ENCODE measurements around the gene ANO10. TPM values are rescaled to one million over a fixed set of nuclear protein-coding genes. Genes with fewer than 3 reads are reported as not detected.

ANO10 gene
- polyA plus RNA-seq, 3 donors = 11.2 to 24.8 (median 21.6) TPM

- TF ChIP-seq CTCF (IDR thresholded peaks at IDR 0.05) = no peak
- H3K79me2 ChIP-seq (ENCODE audit: insufficient read depth, low read length) = no peaks in the 10 kb centered on the region
- peaks cover 2% of the 10 kb centered on the region for H3K4me1 Mint-ChIP-seq
- H3K9me3 Mint-ChIP-seq = no peaks in the 10 kb centered on the region
- intact Hi-C loops (cut with micrococcal nuclease) = no loop called here
- H3K27ac ChIP-seq (ENCODE audit: low read depth in 1 of 2, low read length in 2 of 2) = no peak overlapping the region
- WGBS (ENCODE audit: insufficient coverage) = no CpG with 5 or more reads among the region's 1 CpG
- no peak overlapping the region for H2AFZ ChIP-seq (ENCODE audit: insufficient read depth, low read depth, low read length, poor library complexity, severe bottlenecking)
- DNase-seq = no peak
- no peak overlapping the region for H3K4me3 ChIP-seq (replicated peaks in 1 of 3; ENCODE audit: low read depth in 2 of 3, low read length in 3 of 3)
- no peaks in the 10 kb centered on the region for H3K27me3 Mint-ChIP-seq (ENCODE audit: low read depth in 3 of 3)
- no peak overlapping the region for H3K4me2 ChIP-seq (replicated peaks; ENCODE audit: extremely low read depth, low read length, poor library complexity, severe bottlenecking)
- no peaks in the 10 kb centered on the region for H3K27me3 ChIP-seq (ENCODE audit: control insufficient read depth in 2 of 2, insufficient read depth in 2 of 2, low read length in 2 of 2)
- H3K36me3 Mint-ChIP-seq = peaks cover 2 to 4% of the 10 kb centered on the region in 2 donors
- H3K9me3 ChIP-seq (replicated peaks in 1 of 2; ENCODE audit: control insufficient read depth in 1 of 2, insufficient read depth in 1 of 2, low read length in 2 of 2) = no peaks in the 10 kb centered on the region
- H3K9ac ChIP-seq (ENCODE audit: insufficient read depth, low read length, poor library complexity, severe bottlenecking) = no peak overlapping the region
- no peaks in the 10 kb centered on the region for H3K4me1 ChIP-seq (ENCODE audit: control insufficient read depth in 1 of 2, insufficient read depth in 2 of 2, low read length in 2 of 2)
- H3K36me3 ChIP-seq (replicated peaks in 1 of 2; ENCODE audit: control insufficient read depth in 1 of 2, insufficient read depth in 2 of 2, low read length in 2 of 2) = no peaks in the 10 kb centered on the region
- H3K4me3 Mint-ChIP-seq = no peak overlapping the region
- H4K20me1 ChIP-seq (ENCODE audit: insufficient read depth, low read length) = no peaks in the 10 kb centered on the region
- peak overlapping the region in 1 of 7 donors; percentile 10 for H3K27ac Mint-ChIP-seq
Observed at GRCh38 chr3:43478118-43478785, 143.6 kb downstream of the ANO10 start.

- no peak overlapping the region for H3K4me2 ChIP-seq (replicated peaks; ENCODE audit: extremely low read depth, low read length, poor library complexity, severe bottlenecking)
- intact Hi-C loops (cut with micrococcal nuclease) = no loop called here
- WGBS (ENCODE audit: insufficient coverage) = 40% methylated on average over 1 of the region's 6 CpGs
- H3K27ac Mint-ChIP-seq = peak overlapping the region in 1 of 7 donors; percentile 10
- no peaks in the 10 kb centered on the region for H3K36me3 ChIP-seq (replicated peaks in 1 of 2; ENCODE audit: control insufficient read depth in 1 of 2, insufficient read depth in 2 of 2, low read length in 2 of 2)
- no peaks in the 10 kb centered on the region for H3K9me3 Mint-ChIP-seq
- DNase-seq = no peak
- H3K27me3 Mint-ChIP-seq (ENCODE audit: low read depth in 3 of 3) = no peaks in the 10 kb centered on the region
- no peak for TF ChIP-seq CTCF (IDR thresholded peaks at IDR 0.05)
- peaks cover 2% of the 10 kb centered on the region for H3K4me1 Mint-ChIP-seq
- H3K4me1 ChIP-seq (ENCODE audit: control insufficient read depth in 1 of 2, insufficient read depth in 2 of 2, low read length in 2 of 2) = no peaks in the 10 kb centered on the region
- H3K4me3 ChIP-seq (replicated peaks in 1 of 3; ENCODE audit: low read depth in 2 of 3, low read length in 3 of 3) = no peak overlapping the region
- H2AFZ ChIP-seq (ENCODE audit: insufficient read depth, low read depth, low read length, poor library complexity, severe bottlenecking) = no peak overlapping the region
- peaks cover 3 to 4% of the 10 kb centered on the region in 2 donors for H3K36me3 Mint-ChIP-seq
- no peak overlapping the region for H3K4me3 Mint-ChIP-seq
- no peaks in the 10 kb centered on the region for H3K79me2 ChIP-seq (ENCODE audit: insufficient read depth, low read length)
- no peak overlapping the region for H3K27ac ChIP-seq (ENCODE audit: low read depth in 1 of 2, low read length in 2 of 2)
- H3K27me3 ChIP-seq (ENCODE audit: control insufficient read depth in 2 of 2, insufficient read depth in 2 of 2, low read length in 2 of 2) = no peaks in the 10 kb centered on the region
- H3K9ac ChIP-seq (ENCODE audit: insufficient read depth, low read length, poor library complexity, severe bottlenecking) = no peak overlapping the region
- H4K20me1 ChIP-seq (ENCODE audit: insufficient read depth, low read length) = no peaks in the 10 kb centered on the region
- no peaks in the 10 kb centered on the region for H3K9me3 ChIP-seq (replicated peaks in 1 of 2; ENCODE audit: control insufficient read depth in 1 of 2, insufficient read depth in 1 of 2, low read length in 2 of 2)
Observed at GRCh38 chr3:43477600-43477999, 144.2 kb downstream of the ANO10 start.
